NCI-H2227 (cell line): ENCODE data around the gene LST1.

Experiments used
- DNase-seq: peaks from one replicate; lab custom pipeline; 2025; ENCODE audit not compliant: unreplicated experiment; lab: John Stamatoyannopoulos, UW

Gene LST1

GRCh38 chr6:31559958-31560696 lies 25.9 kb upstream of the LST1 start:
- DNase-seq: no peak

GRCh38 chr6:31560697-31561058 lies 25.4 kb upstream of the LST1 start:
- no peak for DNase-seq

GRCh38 chr6:31567531-31568370 lies 18.3 kb upstream of the LST1 start:
- DNase-seq: no peak

GRCh38 chr6:31568537-31568961 lies 17.5 kb upstream of the LST1 start:
- DNase-seq: no peak

- DNase-seq: no peak
These were observed 16.1 kb upstream of the LST1 start for GRCh38 chr6:31569861-31570536.

- no peak for DNase-seq
These were observed 13.8 kb upstream of the LST1 start, which contains the start of gene LTA for GRCh38 chr6:31572041-31572911. Gene LTA, plus strand, starts transcription at chr6:31572289. Its CDS starts 454 bp downstream, at chr6:31572743.

- no peak for DNase-seq
These were observed 12.6 kb upstream of the LST1 start for GRCh38 chr6:31573239-31574105.

- no peak for DNase-seq
These were observed 11.7 kb upstream of the LST1 start for GRCh38 chr6:31574106-31575061.

GRCh38 chr6:31575335-31575901 lies 10.7 kb upstream of the LST1 start, which contains the start of gene TNF:
Gene TNF, plus strand, starts transcription at chr6:31575565. Its CDS starts 177 bp downstream, at chr6:31575742.
- DNase-seq: no peak

GRCh38 chr6:31575952-31576685 lies 10.0 kb upstream of the LST1 start:
- no peak for DNase-seq

GRCh38 chr6:31576897-31577578 lies 9.0 kb upstream of the LST1 start:
- DNase-seq: no peak

- no peak for DNase-seq
These were observed 8.5 kb upstream of the LST1 start for GRCh38 chr6:31577579-31577966.

GRCh38 chr6:31578184-31579118 lies 7.6 kb upstream of the LST1 start:
- DNase-seq: no peak

- no peak for DNase-seq
These were observed 7.0 kb upstream of the LST1 start for GRCh38 chr6:31579119-31579505.

- DNase-seq: no peak
These were observed 6.3 kb upstream of the LST1 start for GRCh38 chr6:31579546-31580437.
